Measurements from ENCODE around the gene RHOB. TPM values are rescaled to one million over a fixed set of nuclear protein-coding genes. Genes with fewer than 3 reads are reported as not detected.

The RHOB gene
- total and polyA plus RNA-seq, 2 experiments from 2014 or later = 146 to 429 TPM

GRCh38 chr2:20429528-20429927 is 17.3 kb upstream of the RHOB start:
- Histone ChIP-seq H3K27ac (no peak overlapping the region), H3K4me3 (no peak overlapping the region), H3K27me3 (no peaks in the 10 kb centered on the region), H2AFZ (no peak overlapping the region), H3K4me1 (ENCODE audit: insufficient read depth) (no peaks in the 10 kb centered on the region), H3K9me3 (ENCODE audit: low read depth) (no peaks in the 10 kb centered on the region), H3K9me2 (replicated peaks; ENCODE audit: insufficient read depth) (no peaks in the 10 kb centered on the region), H3K79me2 (no peaks in the 10 kb centered on the region), H3K36me3 (replicated peaks; ENCODE audit: insufficient read depth, low read depth) (no peaks in the 10 kb centered on the region), H3K4me2 (no peak overlapping the region), H4K20me1 (ENCODE audit: insufficient read depth, poor library complexity, severe bottlenecking) (no peaks in the 10 kb centered on the region)
- 91% methylated on average over 1 of the region's 1 CpG for WGBS (ENCODE audit: low lambda C conversion rate, missing lambda C conversion rate)
- no peak for TF ChIP-seq EZH2 (IDR thresholded peaks at IDR 0.05; ENCODE audit: borderline replicate concordance)
- TF ChIP-seq CTCF (IDR thresholded peaks at IDR 0.05; ENCODE audit: poor library complexity) = no peak
- no peak for DNase-seq (ENCODE audit: low spot score)

- H3K27me3 ChIP-seq = no peaks in the 10 kb centered on the region
- no peak for DNase-seq (ENCODE audit: low spot score)
- TF ChIP-seq CTCF (IDR thresholded peaks at IDR 0.05; ENCODE audit: poor library complexity) (no peak), EZH2phosphoT487 (IDR thresholded peaks at IDR 0.05; ENCODE audit: low read depth, severe bottlenecking, unreplicated experiment) (no peak), EZH2 (IDR thresholded peaks at IDR 0.05; ENCODE audit: borderline replicate concordance) (no peak)
- H2AFZ ChIP-seq = no peak overlapping the region
- H3K4me2 ChIP-seq = no peak overlapping the region
- no peaks in the 10 kb centered on the region for H3K9me3 ChIP-seq (ENCODE audit: low read depth)
- H3K36me3 ChIP-seq (replicated peaks; ENCODE audit: insufficient read depth, low read depth) = no peaks in the 10 kb centered on the region
- no peaks in the 10 kb centered on the region for H4K20me1 ChIP-seq (ENCODE audit: insufficient read depth, poor library complexity, severe bottlenecking)
- 85% methylated on average over 4 of the region's 4 CpGs for WGBS (ENCODE audit: low lambda C conversion rate, missing lambda C conversion rate)
- H3K79me2 ChIP-seq = no peaks in the 10 kb centered on the region
- H3K27ac ChIP-seq = no peak overlapping the region
- no peaks in the 10 kb centered on the region for H3K9me2 ChIP-seq (replicated peaks; ENCODE audit: insufficient read depth)
- no peak overlapping the region for H3K4me3 ChIP-seq
- no peaks in the 10 kb centered on the region for H3K4me1 ChIP-seq (ENCODE audit: insufficient read depth)
These were observed 16.8 kb upstream of the RHOB start for GRCh38 chr2:20430035-20430434.

GRCh38 chr2:20430461-20431300 is 16.2 kb upstream of the RHOB start:
- no peak for DNase-seq (ENCODE audit: low spot score)
- no peaks in the 10 kb centered on the region for H3K27me3 ChIP-seq
- H3K27ac ChIP-seq = no peak overlapping the region
- no peak overlapping the region for H2AFZ ChIP-seq
- no peaks in the 10 kb centered on the region for H3K9me2 ChIP-seq (replicated peaks; ENCODE audit: insufficient read depth)
- no peaks in the 10 kb centered on the region for H3K9me3 ChIP-seq (ENCODE audit: low read depth)
- TF ChIP-seq CTCF (IDR thresholded peaks at IDR 0.05; ENCODE audit: poor library complexity) = no peak
- TF ChIP-seq EZH2 (IDR thresholded peaks at IDR 0.05; ENCODE audit: borderline replicate concordance) = no peak
- no peak for TF ChIP-seq EZH2phosphoT487 (IDR thresholded peaks at IDR 0.05; ENCODE audit: low read depth, severe bottlenecking, unreplicated experiment)
- no peaks in the 10 kb centered on the region for H4K20me1 ChIP-seq (ENCODE audit: insufficient read depth, poor library complexity, severe bottlenecking)
- H3K79me2 ChIP-seq = no peaks in the 10 kb centered on the region
- 84% methylated on average over 7 of the region's 7 CpGs for WGBS (ENCODE audit: low lambda C conversion rate, missing lambda C conversion rate)
- H3K36me3 ChIP-seq (replicated peaks; ENCODE audit: insufficient read depth, low read depth) = no peaks in the 10 kb centered on the region
- H3K4me3 ChIP-seq = no peak overlapping the region
- H3K4me2 ChIP-seq = no peak overlapping the region
- H3K4me1 ChIP-seq (ENCODE audit: insufficient read depth) = no peaks in the 10 kb centered on the region

All from hepatocyte (in vitro differentiated cells).